ENCODE data around the gene CSK.

CSK gene

DNA sequence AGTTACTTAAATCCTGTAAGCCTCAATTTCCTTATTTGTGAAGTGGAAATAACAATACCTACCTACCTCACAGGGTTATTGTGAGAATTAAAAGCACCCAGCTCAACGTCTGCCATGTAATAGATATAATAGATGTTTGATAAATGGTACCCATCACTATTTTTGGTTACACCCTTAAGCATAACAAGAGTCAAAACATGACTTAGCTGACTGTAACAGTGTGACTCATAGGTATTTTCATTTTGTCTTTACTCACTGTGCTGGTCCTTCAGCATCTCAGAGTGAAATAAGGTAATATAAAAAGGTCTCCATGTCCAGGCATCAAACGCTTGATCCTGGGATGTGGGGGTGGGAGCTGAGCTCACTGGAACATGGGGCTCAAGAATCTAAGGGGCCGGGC is 47.6 kb downstream of the CSK start:
- no peak for DNase-seq

DNA sequence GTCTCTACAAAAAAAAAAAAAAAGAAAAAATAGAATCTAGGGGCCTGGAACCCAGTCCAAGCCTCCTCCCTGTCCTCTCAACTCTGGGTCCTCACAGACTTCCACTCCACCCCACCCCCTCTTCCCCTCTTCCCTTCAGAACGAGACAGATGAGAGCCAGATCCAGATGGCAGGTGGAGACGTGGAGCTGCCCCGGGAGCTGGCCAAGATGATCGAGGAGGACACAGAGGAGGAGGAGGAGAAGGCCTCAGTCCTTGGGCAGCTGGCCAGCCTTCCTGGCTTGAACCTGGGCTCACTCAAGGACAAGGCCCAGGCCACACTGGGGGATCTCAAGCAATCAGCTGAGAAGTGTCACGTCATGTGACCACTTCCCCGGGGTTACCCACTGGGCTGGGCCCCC is 48.1 kb downstream of the CSK start:
- no peak for DNase-seq

- DNase-seq, result no peak
Measured at GRCh38 chr15:74830868-74831267, 49.0 kb downstream of the CSK start.

- DNase-seq, result no peak
Measured at GRCh38 chr15:74831813-74832495, 50.1 kb downstream of the CSK start.

DNA sequence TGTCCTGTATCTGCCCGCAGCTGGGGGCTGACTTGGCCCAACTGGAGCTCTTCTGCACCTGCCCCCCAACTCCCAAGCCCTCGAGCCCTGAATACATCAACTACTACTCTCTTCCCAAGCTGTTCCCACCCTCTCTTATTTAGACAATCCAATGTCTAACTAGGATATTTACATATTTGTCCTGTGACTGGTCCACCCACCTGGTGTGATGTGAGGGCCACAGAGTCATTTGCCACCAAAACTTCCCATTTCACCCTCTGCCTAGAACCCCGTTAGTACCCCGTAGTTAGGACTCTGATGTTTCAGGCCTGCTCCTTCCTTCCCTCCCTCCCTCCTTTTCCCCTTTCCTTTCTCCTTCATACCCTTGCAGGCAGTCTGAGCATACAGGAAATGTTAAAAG is 50.9 kb downstream of the CSK start:
- no peak for DNase-seq

- DNase-seq, result peak; percentile 19
Measured at GRCh38 chr15:74833376-74834107, 51.7 kb downstream of the CSK start.

DNA sequence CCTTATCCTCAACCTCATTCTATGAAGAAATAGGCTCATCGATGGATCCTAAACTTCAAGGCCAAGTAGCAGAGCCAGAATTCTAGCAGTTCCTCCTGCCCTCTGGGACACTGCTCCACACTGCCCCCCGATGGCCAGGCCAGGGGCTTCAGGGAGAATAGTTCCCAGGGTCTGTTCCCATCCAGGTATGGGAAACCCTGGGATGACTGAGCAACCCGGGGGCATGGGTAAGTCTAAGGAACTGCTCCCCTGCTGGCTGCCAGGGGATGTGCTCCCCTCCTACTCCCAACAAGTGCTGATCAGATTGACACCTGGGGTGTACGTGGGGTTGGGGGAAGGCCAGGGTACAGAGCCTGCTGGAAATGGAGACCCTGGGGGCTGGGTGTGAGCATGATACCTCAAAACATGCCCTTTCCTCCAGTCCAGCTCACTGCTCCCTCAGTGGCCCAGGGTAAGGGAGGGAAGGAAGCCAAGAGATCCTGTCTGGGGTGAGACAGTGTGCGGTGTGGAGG is 53.5 kb downstream of the CSK start:
- DNase-seq, result peak; percentile 68

- DNase-seq, result no peak
Measured at GRCh38 chr15:74836846-74837245, 55.0 kb downstream of the CSK start.

DNA sequence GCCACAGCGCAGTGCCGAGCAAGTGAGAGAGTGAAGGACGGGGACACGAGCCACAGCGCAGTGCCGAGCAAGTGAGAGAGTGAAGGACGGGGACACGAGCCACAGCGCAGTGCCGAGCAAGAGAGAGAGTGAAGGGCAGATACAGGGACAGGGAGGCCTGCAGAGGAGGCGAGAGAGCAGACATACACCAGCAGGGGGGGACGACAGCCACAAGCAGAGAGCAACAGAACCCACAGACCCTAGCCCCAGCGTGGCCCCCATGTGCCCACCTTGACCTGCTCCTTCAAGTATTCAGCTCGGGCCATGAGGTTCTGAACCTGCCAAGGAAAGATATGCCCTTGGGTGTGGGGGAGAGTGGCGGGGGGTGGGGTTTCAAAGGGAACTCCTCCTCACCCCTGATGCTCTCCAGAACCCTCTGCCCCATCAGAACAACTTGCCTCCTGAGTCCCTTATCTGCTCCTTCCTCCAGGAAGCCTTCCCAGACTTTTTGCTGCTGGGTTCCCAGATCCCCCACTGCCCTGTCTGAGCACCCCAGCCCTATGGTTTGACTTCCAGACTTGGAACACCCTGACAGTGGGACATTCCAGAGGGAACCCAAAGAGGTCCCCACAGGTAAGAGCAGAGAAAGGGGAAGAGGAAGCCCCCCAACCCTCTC is 55.7 kb downstream of the CSK start:
- DNase-seq, result peak; percentile 61

DNA sequence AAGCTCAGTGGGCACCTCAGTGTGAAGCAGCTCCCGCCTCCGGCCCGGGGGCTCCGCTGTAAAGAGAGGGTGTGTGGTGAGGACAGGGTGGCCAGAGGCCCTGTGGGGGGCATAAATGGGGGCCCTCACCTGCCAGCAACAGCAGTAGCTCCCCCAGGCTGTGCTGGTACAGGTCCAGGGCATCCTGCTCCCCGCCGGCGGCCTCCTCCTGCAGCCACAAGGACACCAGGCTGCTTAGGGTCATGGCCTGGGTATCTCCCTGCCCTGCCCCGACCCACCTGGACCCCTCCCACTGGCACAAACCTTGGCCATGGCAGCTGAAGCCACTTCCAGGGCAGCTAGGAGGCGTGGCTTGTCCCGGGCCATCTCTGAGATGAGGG is 56.2 kb downstream of the CSK start:
- no peak for DNase-seq

DNA sequence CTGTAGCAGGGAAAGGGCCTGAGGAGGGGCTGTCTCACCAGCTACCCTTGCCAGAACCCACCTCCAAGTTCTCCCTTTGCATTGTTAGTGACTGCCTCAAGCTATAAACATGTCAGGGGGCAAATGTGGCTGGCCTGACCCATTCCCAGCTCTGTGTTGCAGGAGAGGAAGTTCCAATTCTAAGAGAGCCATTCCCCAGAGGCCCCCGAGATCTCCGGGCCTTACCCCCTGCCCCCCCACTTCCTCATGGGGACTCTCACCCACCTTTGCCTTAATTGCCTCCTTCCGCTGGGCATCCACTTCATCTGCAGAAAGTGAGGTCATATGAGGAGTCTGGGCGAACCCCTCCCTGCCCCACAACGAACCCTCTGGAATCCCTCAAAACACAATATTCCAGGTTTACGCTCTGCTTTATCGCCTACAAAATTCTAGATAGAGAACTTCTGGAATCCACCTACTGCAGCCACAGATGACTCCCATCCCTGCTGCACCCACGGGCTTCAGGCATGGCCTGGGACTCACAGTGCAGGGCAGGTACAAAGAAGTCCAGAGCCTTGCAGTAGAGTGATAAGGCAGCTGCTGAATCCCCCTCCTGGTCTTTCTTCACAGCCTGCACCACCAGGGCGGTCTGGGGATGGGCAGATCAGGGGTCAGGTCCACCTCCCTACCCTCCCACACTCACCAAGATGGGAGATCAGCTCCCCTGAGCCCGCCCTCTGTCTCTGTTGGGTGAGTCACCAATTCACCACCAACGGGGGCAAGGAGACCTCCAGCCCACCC is 57.1 kb downstream of the CSK start:
- no peak for DNase-seq

DNA sequence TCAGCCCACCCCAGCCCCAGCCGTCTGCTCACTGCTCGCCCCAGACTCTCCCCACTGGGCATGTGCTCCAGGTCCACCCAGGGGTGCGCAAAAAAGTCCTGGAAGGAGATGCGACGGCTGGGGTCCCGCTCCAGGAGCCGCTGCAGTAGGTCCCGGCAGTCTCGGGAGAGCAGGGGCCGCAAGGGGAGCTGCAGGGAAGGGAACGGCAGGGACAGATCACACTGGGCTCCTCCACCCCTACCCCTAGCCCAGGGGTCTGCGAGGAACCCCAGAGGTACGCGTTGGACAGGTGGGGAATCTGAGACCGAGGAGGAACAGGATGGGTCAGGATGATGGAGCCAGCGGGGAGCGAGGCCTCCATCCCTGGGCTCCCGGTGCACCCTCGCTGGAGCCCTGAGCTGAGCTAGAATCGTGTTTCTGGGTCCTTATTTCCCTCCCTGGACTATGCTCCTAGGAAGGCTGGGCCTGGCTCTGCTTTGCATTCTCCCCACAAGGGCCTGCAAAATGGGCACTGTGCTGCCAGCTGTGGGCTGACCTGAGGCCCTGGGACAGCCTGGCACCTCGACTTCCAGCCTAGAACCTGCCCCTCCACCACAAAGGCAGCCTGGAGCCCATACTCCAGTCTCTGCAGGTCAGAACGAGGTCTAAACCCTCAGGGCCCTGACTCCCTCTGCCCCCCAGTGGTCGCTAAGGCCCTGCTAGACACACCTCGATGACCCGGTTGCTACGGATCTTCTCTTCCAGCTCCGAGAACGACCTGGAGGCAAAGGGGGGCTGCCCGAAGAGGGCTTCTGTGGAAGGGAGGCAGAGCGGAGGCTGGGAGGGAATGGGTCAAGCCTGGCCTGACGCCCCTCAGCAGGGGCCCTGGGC is 57.9 kb downstream of the CSK start:
- peak; percentile 29 for DNase-seq

- peak; percentile 62 for DNase-seq
Measured at GRCh38 chr15:74840851-74841775, 59.2 kb downstream of the CSK start.

DNA sequence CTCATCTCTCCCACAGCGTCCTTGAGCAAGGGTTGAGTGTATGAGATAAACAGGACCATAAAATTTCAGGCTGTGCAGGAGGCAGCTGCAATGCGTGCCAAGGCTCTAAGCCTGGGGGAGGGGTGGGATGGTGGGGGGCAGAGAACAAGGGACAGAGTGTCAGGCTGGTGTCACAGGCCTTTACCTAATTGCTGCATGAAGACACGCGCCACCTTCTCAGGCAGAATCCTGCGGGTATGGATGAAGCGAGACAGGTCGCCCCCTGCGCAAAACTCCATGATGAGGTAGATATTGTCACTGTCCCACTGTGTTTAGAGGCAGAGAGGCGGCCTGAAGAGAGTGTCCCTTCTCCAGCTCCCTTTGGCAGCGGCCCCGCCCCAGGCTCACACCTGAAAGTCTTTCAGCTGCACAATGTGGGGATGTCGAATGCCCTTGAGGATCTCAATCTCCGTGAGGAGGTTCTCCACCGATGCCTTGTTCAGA is 60.1 kb downstream of the CSK start:
- DNase-seq, result no peak

- DNase-seq, result peak; percentile 97
Measured at GRCh38 chr15:74842581-74843444, 60.9 kb downstream of the CSK start, which contains the start of gene ULK3. Gene ULK3 (minus strand): TSS chr15:74843156. CDS start chr15:74843105, 51 bp downstream.

DNA sequence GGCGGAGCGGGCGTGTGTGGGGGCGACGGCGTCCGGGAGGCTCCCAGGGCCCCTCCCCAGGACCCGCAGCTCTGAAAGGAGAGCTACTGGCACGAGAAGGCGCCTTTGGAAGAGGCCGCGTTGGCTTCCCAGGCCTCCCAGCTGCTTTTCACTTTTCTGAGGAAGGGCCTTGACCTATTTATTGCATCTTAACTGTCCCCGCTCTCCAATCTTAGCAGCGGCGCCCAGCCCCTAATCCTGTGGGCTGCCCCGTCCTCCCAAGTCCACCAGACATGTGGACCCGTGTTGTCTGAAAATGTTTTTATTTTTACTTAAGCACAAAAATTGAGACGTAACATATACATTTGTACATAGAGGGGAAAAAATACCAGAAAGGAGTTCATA is 61.6 kb downstream of the CSK start:
- DNase-seq, result no peak

DNA sequence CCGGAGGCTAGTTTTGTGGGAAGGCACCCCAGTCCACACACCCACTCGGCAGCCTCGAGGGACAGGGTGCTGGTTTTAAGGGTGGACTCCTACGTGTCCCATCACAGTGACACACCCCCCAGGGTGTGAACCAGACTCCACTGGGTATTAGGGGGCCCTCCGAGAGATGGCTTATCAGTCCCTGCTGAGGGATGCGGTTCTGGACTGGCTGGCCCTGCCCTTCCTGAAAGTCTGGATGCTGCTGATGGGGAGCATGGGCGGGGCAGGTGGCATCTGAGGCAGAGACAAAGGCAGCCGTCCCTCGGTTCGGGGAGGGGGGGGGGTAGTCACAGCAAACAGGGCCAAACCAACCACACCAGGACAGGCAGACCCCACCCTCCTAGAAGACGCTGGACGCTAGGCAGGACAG is 62.0 kb downstream of the CSK start:
- DNase-seq, result peak; percentile 98

- peak; percentile 33 for DNase-seq
Measured at GRCh38 chr15:74844319-74845207, 62.7 kb downstream of the CSK start.

DNA sequence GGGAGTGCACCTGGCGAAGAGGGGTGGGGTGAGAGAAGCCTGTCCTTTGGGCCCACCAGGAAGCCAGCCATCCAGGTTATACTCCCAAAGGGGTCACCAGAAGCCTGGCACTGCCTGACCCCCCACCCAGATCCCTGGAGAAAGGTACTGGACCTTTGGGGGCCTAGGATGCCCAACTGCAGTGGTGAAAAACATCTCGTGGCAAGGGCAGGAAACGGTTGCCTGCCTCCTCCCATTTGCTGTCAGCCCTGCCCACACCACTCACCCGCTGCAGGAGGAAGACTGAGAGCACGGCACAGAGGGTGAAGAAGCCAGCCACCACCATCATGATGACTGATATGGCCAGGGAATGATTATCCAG is 63.3 kb downstream of the CSK start:
- peak; percentile 91 for DNase-seq
